Right lobe of liver (tissue), 6 donors: Measurements from ENCODE around the gene WNT8A. TPM values are rescaled to one million over a fixed set of nuclear protein-coding genes. Genes with fewer than 3 reads are reported as not detected.

Experiments
- ATAC-seq, 4 donors: fragments of 200-7000 bp; cut with Tn5 transposase; one replicate each; pipeline ENCODE4 v1.9.1; 2020; ENCODE audit warnings: mild to moderate bottlenecking in 4 of 4, moderate library complexity in 4 of 4
- DNase-seq, 3 donors: peaks; one replicate each; pipeline ENCODE4 v3.0.0-alpha.2; 2020
- H3K27ac ChIP-seq, 3 donors: fragments of 200-600 bp; one replicate each; pipeline ENCODE4 v1.8.0; 2022
- H3K27me3 ChIP-seq, 2 donors: fragments of 200-600 bp; one replicate each; pipeline ENCODE4 v1.8.0; 2022
- H3K36me3 ChIP-seq, 4 donors: fragments of 200-600 bp; sonication (generic) in 1 of 4; one replicate each; pipeline versions ENCODE4 v1.5.1 to v1.8.0; 2017 to 2022; ENCODE audit warnings: control low read depth in 1 of 4
- H3K4me1 ChIP-seq, 4 donors: fragments of 200-600 bp; sonication (generic) in 1 of 4; one replicate each; pipeline versions ENCODE4 v1.5.1 to v1.8.0; 2017 to 2022; ENCODE audit warnings: control low read depth in 1 of 4
- H3K4me3 ChIP-seq, 3 donors: fragments of 200-600 bp; one replicate each; pipeline ENCODE4 v1.8.0; 2022
- H3K9me3 ChIP-seq, 4 donors: fragments of 200-600 bp; sonication (generic) in 1 of 4; one replicate each; pipeline versions ENCODE4 v1.5.1 to v1.8.0; 2017 to 2022; ENCODE audit warnings: control low read depth in 1 of 4
- CTCF ChIP-seq, 4 donors: fragments of 200-600 bp in 3 of 4; fragments of 450-650 bp in 1 of 4; IDR thresholded peaks; one replicate each; pipeline versions ENCODE4 v1.5.1 to v1.8.0; 2016 to 2022; ENCODE audit warnings: antibody characterized with exemption in 4 of 4, mild to moderate bottlenecking in 2 of 4
- POLR2A ChIP-seq: fragments of 450-650 bp; IDR thresholded peaks from one replicate; pipeline ENCODE4 v1.6.1; 2017; ENCODE audit warnings: antibody characterized with exemption, mild to moderate bottlenecking
- WGBS: methylation state at CpG from one replicate; pipeline ENCODE4 v1.1.6; 2018; ENCODE audit warnings: low coverage, low lambda C conversion rate; ENCODE audit not compliant: insufficient coverage; ENCODE audit errors: missing lambda C conversion rate; 5-methylcytosine and 5-hydroxymethylcytosine counted together
- intact Hi-C, 2 donors: fragments of 100-400 bp; cut with DNase I; formaldehyde crosslinking; loops; one replicate each; pipeline versions ENCODE4 v1.11.2 to v1.14.1; 2022
- total RNA-seq, 6 experiments: library from RNA; depleted of rRNA in 2 of 6; stranded (reverse); fragments of >200 nt in 2 of 6; fragmentation: NEBNext Ultra II Directional in 3 of 6; extraction: Animal tissue kit (Norgen Biotek cat#: 25700) in 3 of 6; gene quantifications; one replicate each; pipeline versions ENCODE4 v1.1.0 to v1.2.4, GENCODE V29; 2016 to 2023
- donor health status: DM: no; HTN: yes; CAD: no.
- donor health status: DM: no; HTN: no; CAD: no.
- donor health status: DM: no; HTN: no; CAD: no.
- donor health status: DM: no; HTN: yes; CAD: no.
- donor health status: DM: no; HTN: yes; CAD: no.

The WNT8A gene
- total RNA-seq, 6 experiments from 2014 or later, result not detected

- no peaks in the 10 kb centered on the region for H3K9me3 ChIP-seq
- H3K36me3 ChIP-seq, result no peaks in the 10 kb centered on the region
- TF ChIP-seq POLR2A (no peak), CTCF (IDR thresholded peaks at IDR 0.05) (no peak)
- no peak overlapping the region for H3K27ac ChIP-seq
- DNase-seq, result no peak
- intact Hi-C loops, result no loop called here
- H3K4me3 ChIP-seq, result no peak overlapping the region
- WGBS, result 30% methylated on average over 3 of the region's 3 CpGs
- no peak for ATAC-seq
- H3K4me1 ChIP-seq, result no peaks in the 10 kb centered on the region
- H3K27me3 ChIP-seq, result no peaks in the 10 kb centered on the region
Observed at GRCh38 chr5:138054206-138054605, 29.6 kb upstream of the WNT8A start.

GRCh38 chr5:138054847-138055558 lies 28.8 kb upstream of the WNT8A start:
- intact Hi-C loops, result no loop called here
- TF ChIP-seq CTCF (IDR thresholded peaks at IDR 0.05) (no peak), POLR2A (no peak)
- 25% methylated on average over 7 of the region's 13 CpGs for WGBS
- no peaks in the 10 kb centered on the region for H3K9me3 ChIP-seq
- DNase-seq (no peak), ATAC-seq (no peak)
- no peak overlapping the region for H3K4me3 ChIP-seq
- H3K4me1 ChIP-seq, result no peaks in the 10 kb centered on the region
- no peaks in the 10 kb centered on the region for H3K27me3 ChIP-seq
- no peak overlapping the region for H3K27ac ChIP-seq
- no peaks in the 10 kb centered on the region for H3K36me3 ChIP-seq

GRCh38 chr5:138064526-138064925 lies 19.3 kb upstream of the WNT8A start:
- ATAC-seq, result no peak
- TF ChIP-seq CTCF (IDR thresholded peaks at IDR 0.05) (no peak), POLR2A (no peak)
- intact Hi-C loops, result no loop called here
- no peak for DNase-seq
- no peaks in the 10 kb centered on the region for H3K4me1 ChIP-seq
- H3K36me3 ChIP-seq, result no peaks in the 10 kb centered on the region
- H3K27me3 ChIP-seq, result no peaks in the 10 kb centered on the region
- H3K27ac ChIP-seq, result no peak overlapping the region
- H3K9me3 ChIP-seq, result no peaks in the 10 kb centered on the region
- H3K4me3 ChIP-seq, result no peak overlapping the region

GRCh38 chr5:138065102-138065501 lies 18.7 kb upstream of the WNT8A start:
- Histone ChIP-seq H3K4me3 (no peak overlapping the region), H3K4me1 (no peaks in the 10 kb centered on the region), H3K27ac (no peak overlapping the region), H3K36me3 (no peaks in the 10 kb centered on the region), H3K27me3 (no peaks in the 10 kb centered on the region), H3K9me3 (no peaks in the 10 kb centered on the region)
- ATAC-seq (peak in 1 of 4 donors; percentile 31), DNase-seq (no peak)
- intact Hi-C loops, result no loop called here
- TF ChIP-seq CTCF (IDR thresholded peaks at IDR 0.05) (peak in 2 of 4 donors; percentile 11 to 16), POLR2A (no peak)
- 67% methylated on average over 5 of the region's 5 CpGs for WGBS

- Histone ChIP-seq H3K36me3 (no peaks in the 10 kb centered on the region), H3K4me3 (no peak overlapping the region), H3K4me1 (no peaks in the 10 kb centered on the region), H3K9me3 (no peaks in the 10 kb centered on the region), H3K27ac (no peak overlapping the region), H3K27me3 (no peaks in the 10 kb centered on the region)
- ATAC-seq (no peak), DNase-seq (no peak)
- intact Hi-C loops, result no loop called here
- no peak for TF ChIP-seq POLR2A
- no peak for TF ChIP-seq CTCF (IDR thresholded peaks at IDR 0.05)
- WGBS, result 78% methylated on average over 8 of the region's 8 CpGs
Observed at GRCh38 chr5:138067945-138068344, 15.9 kb upstream of the WNT8A start.
